Ishikawa (cell line): ENCODE data around the gene PVRIG.

Experiments used
- CREB1 ChIP-seq: IDR thresholded peaks from 2 replicates; pipeline ENCODE4 v1.6.1; 2012; ENCODE audit warnings: low read depth
- EP300 ChIP-seq: IDR thresholded peaks from 2 replicates; pipeline ENCODE4 v1.6.1; 2012; ENCODE audit warnings: borderline replicate concordance
- FOXM1 ChIP-seq: IDR thresholded peaks from 2 replicates; pipeline ENCODE4 v1.6.1; 2012; ENCODE audit warnings: low read depth, borderline replicate concordance
- NFIC ChIP-seq: IDR thresholded peaks from 2 replicates; pipeline ENCODE4 v1.6.1; 2012
- RAD21 ChIP-seq: IDR thresholded peaks from 2 replicates; pipeline ENCODE4 v1.6.1; 2012; ENCODE audit warnings: low read depth
- TAF1 ChIP-seq: IDR thresholded peaks from 2 replicates; pipeline ENCODE4 v1.6.1; 2012; ENCODE audit warnings: low read depth, mild to moderate bottlenecking
- TEAD4 ChIP-seq: IDR thresholded peaks from 2 replicates; pipeline ENCODE4 v1.6.1; 2012

DNA sequence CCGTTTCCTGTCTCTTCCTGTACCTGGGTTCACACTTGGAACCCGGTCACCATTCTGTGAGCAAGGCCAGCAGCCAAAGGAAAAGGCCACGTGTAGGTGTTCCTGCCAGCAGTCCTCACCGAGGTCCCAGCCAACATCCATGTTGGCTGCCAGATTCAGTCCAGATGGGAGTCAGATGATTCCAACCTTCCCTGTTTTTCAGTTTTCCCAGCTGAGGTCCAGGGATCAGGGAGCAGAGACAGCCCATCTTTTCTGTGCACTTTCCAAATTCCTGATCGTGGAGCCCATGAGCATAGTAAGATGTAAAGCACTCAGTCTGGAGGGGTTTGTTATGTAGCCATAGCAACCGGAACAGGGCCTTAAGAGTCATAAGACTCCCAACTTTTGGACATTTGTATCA is 3.9 kb upstream of the PVRIG start:
- TF ChIP-seq EP300 (no peak), CREB1 (no peak), RAD21 (no peak), NFIC (no peak), TAF1 (no peak), TEAD4 (no peak), FOXM1 (no peak)
